PC-3 (cell line): ENCODE data around the gene DPF1. TPM values are rescaled to one million over a fixed set of nuclear protein-coding genes. Genes with fewer than 3 reads are reported as not detected.

ENCODE experiments used
- ATAC-seq: fragments of 200-7000 bp; cut with Tn5 transposase; 2 replicates; pipeline ENCODE4 v1.9.1; 2020; ENCODE audit warnings: mild to moderate bottlenecking, moderate library complexity
- BruUV-seq: library from RNA; stranded (reverse); fragments of 400-500 nt; replicated peaks from 2 replicates; lab custom pipeline; 2021; lab: Mats Ljungman, UMichigan
- CTCF ChIA-PET: fragments of 300-600 bp; sonication (Branson Sonifier 250); formaldehyde crosslinking; loops from one replicate; lab custom pipeline; 2022; ENCODE audit warnings: antibody characterized with exemption; lab: Charles Lee
- POLR2A ChIA-PET: fragments of 300-600 bp; sonication (Branson Sonifier 250); formaldehyde crosslinking; loops from one replicate; lab custom pipeline; 2022; ENCODE audit warnings: antibody characterized with exemption; ENCODE audit not compliant: unreplicated experiment; lab: Charles Lee
- DNase-seq: peaks from one replicate; pipeline ENCODE4 v3.0.0-alpha.2; 2015
- H2AFZ ChIP-seq: fragments of 300-600 bp; sonication (generic); 2 replicates; pipeline ENCODE4 v1.6.0; 2016; ENCODE audit warnings: antibody characterized with exemption, low read length
- H3F3A ChIP-seq: fragments of 300-600 bp; sonication (generic); one replicate; pipeline ENCODE4 v1.6.0; 2017; ENCODE audit warnings: antibody characterized with exemption, low read length, control low read depth, mild to moderate bottlenecking; ENCODE audit not compliant: unreplicated experiment
- H3K27ac ChIP-seq: fragments of 300-600 bp; sonication (generic); 2 replicates; pipeline ENCODE4 v1.5.1; 2016; ENCODE audit warnings: mild to moderate bottlenecking, low read length
- H3K27me3 ChIP-seq: fragments of 300-600 bp; sonication (generic); 2 replicates; pipeline ENCODE4 v1.6.1; 2016; ENCODE audit warnings: low read length, mixed read lengths
- H3K36me3 ChIP-seq: fragments of 300-600 bp; sonication (generic); 2 replicates; pipeline ENCODE4 v1.6.1; 2016; ENCODE audit warnings: low read depth, mixed run types, low read length, mixed read lengths
- H3K4me1 ChIP-seq: fragments of 300-600 bp; sonication (generic); 2 replicates; pipeline ENCODE4 v1.5.1; 2016; ENCODE audit warnings: low read length; ENCODE audit not compliant: insufficient read depth
- H3K4me2 ChIP-seq: fragments of 300-600 bp; sonication (generic); 2 replicates; pipeline ENCODE4 v1.6.0; 2016; ENCODE audit warnings: low read length
- H3K4me3 ChIP-seq: fragments of 300-600 bp; sonication (generic); 2 replicates; pipeline ENCODE4 v1.5.1; 2016; ENCODE audit warnings: mild to moderate bottlenecking, low read length, mixed read lengths
- H3K79me2 ChIP-seq: fragments of 300-600 bp; sonication (generic); 2 replicates; pipeline ENCODE4 v1.6.1; 2017; ENCODE audit warnings: low read length, mixed read lengths
- H3K9ac ChIP-seq: fragments of 300-600 bp; sonication (generic); 2 replicates; pipeline ENCODE4 v1.6.0; 2016; ENCODE audit warnings: mild to moderate bottlenecking, low read length
- H3K9me2 ChIP-seq: fragments of 300-600 bp; sonication (generic); replicated peaks from 2 replicates; pipeline ENCODE4 v1.6.1; 2016; ENCODE audit warnings: mixed run types, low read length, mixed read lengths
- H3K9me3 ChIP-seq: fragments of 300-600 bp; sonication (generic); 2 replicates; pipeline ENCODE4 v1.6.1; 2016; ENCODE audit warnings: low read length, mixed read lengths
- H4K20me1 ChIP-seq: fragments of 300-600 bp; sonication (generic); 2 replicates; pipeline ENCODE4 v1.6.1; 2016; ENCODE audit warnings: low read length, mixed read lengths
- EZH2 ChIP-seq: fragments of 300-600 bp; sonication (generic); IDR thresholded peaks from one replicate; pipeline ENCODE4 v1.6.1; 2017; ENCODE audit warnings: antibody characterized with exemption, mild to moderate bottlenecking, low read length; ENCODE audit not compliant: unreplicated experiment
- EZH2phosphoT487 ChIP-seq: fragments of 300-600 bp; sonication (generic); IDR thresholded peaks from 2 replicates; pipeline ENCODE4 v1.6.1; 2018; ENCODE audit warnings: mild to moderate bottlenecking, antibody characterized with exemption, low read length, borderline replicate concordance
- intact Hi-C: fragments of 100-400 bp; cut with micrococcal nuclease; formaldehyde crosslinking; loops from 2 replicates; pipeline ENCODE4 v1.9.0; 2023
- total RNA-seq: library from RNA; depleted of rRNA; stranded (reverse); fragments of >200 nt; gene quantifications from 2 replicates; pipeline ENCODE4 v1.2.3, GENCODE V29; 2014
- TF ChIP-seq, protein P1 (sequence below): fragments of 300-600 bp; sonication (generic); conservative IDR thresholded peaks from 2 replicates; pipeline ENCODE4 v1.5.1; 2017; ENCODE audit warnings: antibody characterized with exemption, low read depth, mild to moderate bottlenecking, low read length

The DPF1 gene
- total RNA-seq, 1 experiment from 2014 or later, result 8.1 TPM

GRCh38 chr19:38252385-38252784 is 28.4 kb upstream of the DPF1 start:
- intact Hi-C loops, result no loop called here
- Histone ChIP-seq H3K79me2 (no peaks in the 10 kb centered on the region), H3K9me2 (no peaks in the 10 kb centered on the region), H3K9me3 (no peaks in the 10 kb centered on the region), H3K36me3 (no peaks in the 10 kb centered on the region), H3K27ac (no peak overlapping the region), H2AFZ (no peak overlapping the region), H3K27me3 (no peaks in the 10 kb centered on the region), H3K4me1 (peaks cover 4% of the 10 kb centered on the region; the same call in 1 of the 2 replicates), H4K20me1 (no peaks in the 10 kb centered on the region), H3F3A (no peaks in the 10 kb centered on the region), H3K4me3 (no peak overlapping the region), H3K9ac (no peak overlapping the region), H3K4me2 (no peak overlapping the region)
- TF ChIP-seq, protein P1, sequence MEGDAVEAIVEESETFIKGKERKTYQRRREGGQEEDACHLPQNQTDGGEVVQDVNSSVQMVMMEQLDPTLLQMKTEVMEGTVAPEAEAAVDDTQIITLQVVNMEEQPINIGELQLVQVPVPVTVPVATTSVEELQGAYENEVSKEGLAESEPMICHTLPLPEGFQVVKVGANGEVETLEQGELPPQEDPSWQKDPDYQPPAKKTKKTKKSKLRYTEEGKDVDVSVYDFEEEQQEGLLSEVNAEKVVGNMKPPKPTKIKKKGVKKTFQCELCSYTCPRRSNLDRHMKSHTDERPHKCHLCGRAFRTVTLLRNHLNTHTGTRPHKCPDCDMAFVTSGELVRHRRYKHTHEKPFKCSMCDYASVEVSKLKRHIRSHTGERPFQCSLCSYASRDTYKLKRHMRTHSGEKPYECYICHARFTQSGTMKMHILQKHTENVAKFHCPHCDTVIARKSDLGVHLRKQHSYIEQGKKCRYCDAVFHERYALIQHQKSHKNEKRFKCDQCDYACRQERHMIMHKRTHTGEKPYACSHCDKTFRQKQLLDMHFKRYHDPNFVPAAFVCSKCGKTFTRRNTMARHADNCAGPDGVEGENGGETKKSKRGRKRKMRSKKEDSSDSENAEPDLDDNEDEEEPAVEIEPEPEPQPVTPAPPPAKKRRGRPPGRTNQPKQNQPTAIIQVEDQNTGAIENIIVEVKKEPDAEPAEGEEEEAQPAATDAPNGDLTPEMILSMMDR, result no peak
- TF ChIP-seq EZH2 (no peak), EZH2phosphoT487 (no peak)
- DNase-seq (no peak), ATAC-seq (no peak)
- BruUV-seq, result no TSS peak
- ChIA-PET CTCF (no interaction called here), POLR2A (no interaction called here)

- POLR2A ChIA-PET, result no interaction called here
- Histone ChIP-seq H3K4me3 (no peak overlapping the region), H3K79me2 (no peaks in the 10 kb centered on the region), H3F3A (no peaks in the 10 kb centered on the region), H3K9me2 (no peaks in the 10 kb centered on the region), H2AFZ (no peak overlapping the region), H3K27me3 (no peaks in the 10 kb centered on the region), H3K4me1 (peaks cover 4% of the 10 kb centered on the region; the same call in 1 of the 2 replicates), H4K20me1 (no peaks in the 10 kb centered on the region), H3K36me3 (no peaks in the 10 kb centered on the region), H3K9me3 (no peaks in the 10 kb centered on the region), H3K27ac (no peak overlapping the region), H3K4me2 (no peak overlapping the region), H3K9ac (no peak overlapping the region)
- CTCF ChIA-PET, result interaction anchor here (0.6 kb wide), 1 partner anchor 21 kb away, joined by 4 read pairs; no protein-coding TSS in a partner anchor
- TF ChIP-seq, protein P1, result no peak
- no peak for TF ChIP-seq EZH2phosphoT487
- TF ChIP-seq EZH2, result no peak
- BruUV-seq, result no TSS peak
- ATAC-seq (no peak), DNase-seq (no peak)
- intact Hi-C loops, result no loop called here
Observed at GRCh38 chr19:38251564-38252051, 27.6 kb upstream of the DPF1 start.

- no peak overlapping the region for H3K4me3 ChIP-seq
- ATAC-seq (no peak; the same call in 1 of the 2 replicates), DNase-seq (no peak)
- POLR2A ChIA-PET, result interaction anchor here (0.6 kb wide), 1 partner anchor 28 kb away, joined by 8 read pairs; no protein-coding TSS in a partner anchor
- H3K36me3 ChIP-seq, result no peaks in the 10 kb centered on the region
- intact Hi-C loops, result no loop called here
- no peaks in the 10 kb centered on the region for H3K79me2 ChIP-seq
- CTCF ChIA-PET, result no interaction called here
- no peak overlapping the region for H3K9ac ChIP-seq
- no peak overlapping the region for H2AFZ ChIP-seq
- H3K4me2 ChIP-seq, result no peak overlapping the region
- no peaks in the 10 kb centered on the region for H3K9me2 ChIP-seq
- BruUV-seq, result no TSS peak
- H4K20me1 ChIP-seq, result no peaks in the 10 kb centered on the region
- no peak for TF ChIP-seq EZH2phosphoT487
- TF ChIP-seq EZH2, result no peak
- TF ChIP-seq, protein P1, result no peak
- H3K9me3 ChIP-seq, result no peaks in the 10 kb centered on the region
- H3K27ac ChIP-seq, result no peak overlapping the region
- H3K27me3 ChIP-seq, result no peaks in the 10 kb centered on the region
- no peaks in the 10 kb centered on the region for H3F3A ChIP-seq
- H3K4me1 ChIP-seq, result peaks cover 4% of the 10 kb centered on the region; the same call in 1 of the 2 replicates
Observed at GRCh38 chr19:38250821-38251563, 27.0 kb upstream of the DPF1 start.
